Activated naive CD4-positive, alpha-beta T cell treated with Interleukin-2 at 50 U/mL for 16 hours (primary cell): ENCODE results near the gene C1orf87.
"Not testable (repeated sequence)": the region's sequence is repeated elsewhere in the genome, so short reads cannot be mapped to it uniquely, and the experiment has no call there.

Source experiments
- DNase-seq: peaks from one replicate; pipeline ENCODE4 v3.0.0-alpha.2; 2020

The C1orf87 gene

DNA sequence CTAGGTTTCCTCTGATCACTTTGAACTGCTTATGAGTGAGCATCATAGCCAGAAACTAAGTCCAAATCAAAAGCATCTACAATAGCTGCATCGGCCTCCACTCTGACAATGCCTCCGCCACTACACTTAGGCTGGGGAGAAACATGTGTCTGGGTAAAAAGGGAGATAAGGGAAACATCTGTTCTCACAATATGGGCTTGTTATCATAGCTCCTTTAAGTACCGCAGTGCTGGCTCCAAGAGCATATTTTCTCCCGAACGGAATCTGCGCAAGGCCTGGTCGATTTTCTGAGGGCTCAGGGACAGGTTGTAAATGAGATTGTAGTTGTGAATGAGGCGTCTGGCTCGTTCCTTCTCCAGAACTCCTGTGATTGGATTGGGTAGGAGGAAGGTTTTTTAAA lies 83.1 kb downstream of the C1orf87 start:
- no peak for DNase-seq

DNA sequence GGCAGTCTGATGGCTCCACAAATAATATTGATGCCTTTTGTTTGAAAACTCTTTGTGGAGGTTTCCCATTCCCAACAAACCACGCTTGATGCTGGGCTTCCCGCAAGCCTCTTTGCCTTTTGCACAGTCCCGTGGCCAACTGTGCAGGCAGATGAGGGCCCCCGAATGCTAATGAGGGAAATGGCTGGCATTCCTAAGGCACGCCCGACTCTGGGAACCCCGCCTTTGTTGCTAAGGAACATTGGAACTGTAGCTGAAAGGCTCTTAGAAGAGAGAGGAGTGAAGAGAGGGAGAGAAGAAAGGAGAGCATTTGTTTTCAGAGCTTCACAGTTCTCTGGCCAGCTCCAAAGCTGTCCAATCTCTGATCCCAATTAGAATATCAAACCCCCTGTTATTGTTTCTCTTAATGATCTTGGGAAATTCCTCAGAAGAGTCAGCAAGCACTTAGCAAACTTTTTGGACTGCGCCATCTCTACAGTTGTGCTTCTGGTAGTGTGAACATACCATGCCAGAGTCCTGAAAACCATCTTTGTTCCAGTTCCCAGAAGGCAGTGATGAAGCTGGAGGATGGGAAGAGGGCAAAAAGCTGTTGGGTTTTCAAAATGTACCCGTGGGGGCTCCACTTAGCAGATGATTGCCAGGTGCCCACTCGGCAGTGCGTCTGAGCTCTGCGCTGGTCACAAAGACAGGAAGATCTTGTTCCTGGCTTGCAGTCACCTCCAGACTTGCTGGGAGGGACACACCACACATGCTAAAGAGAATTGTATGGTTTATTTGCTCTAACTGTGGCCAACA lies 86.9 kb downstream of the C1orf87 start:
- no peak for DNase-seq

DNA sequence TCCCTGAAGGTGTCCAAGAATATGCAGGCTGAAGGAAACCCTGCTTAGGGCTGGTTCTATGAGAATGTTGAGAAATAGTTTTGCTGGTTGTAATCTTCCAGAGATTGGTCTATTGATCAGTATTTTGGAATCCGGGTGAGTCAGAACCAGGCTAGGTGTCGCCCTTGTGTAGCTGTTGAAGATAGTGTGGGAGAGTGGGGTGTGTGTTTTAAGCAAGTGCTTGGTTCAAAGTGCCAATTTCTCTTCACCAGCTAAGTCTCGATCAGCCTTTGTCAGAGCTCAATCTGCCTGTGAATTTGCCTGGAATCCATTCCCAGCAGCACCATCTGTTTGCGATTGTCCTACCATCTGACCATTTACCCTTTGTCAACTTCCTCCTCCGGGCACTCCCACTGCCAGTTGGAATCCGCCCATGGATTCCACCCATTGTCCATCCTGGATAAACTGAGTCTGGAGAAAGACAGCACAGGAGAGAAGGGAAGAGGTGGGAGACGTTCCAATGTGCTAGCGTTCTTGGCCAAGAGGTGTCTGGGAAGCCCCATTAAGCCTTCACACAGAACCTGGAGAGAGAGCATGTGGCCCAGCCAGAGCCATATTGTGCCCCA lies 87.6 kb downstream of the C1orf87 start:
- no peak for DNase-seq

DNA sequence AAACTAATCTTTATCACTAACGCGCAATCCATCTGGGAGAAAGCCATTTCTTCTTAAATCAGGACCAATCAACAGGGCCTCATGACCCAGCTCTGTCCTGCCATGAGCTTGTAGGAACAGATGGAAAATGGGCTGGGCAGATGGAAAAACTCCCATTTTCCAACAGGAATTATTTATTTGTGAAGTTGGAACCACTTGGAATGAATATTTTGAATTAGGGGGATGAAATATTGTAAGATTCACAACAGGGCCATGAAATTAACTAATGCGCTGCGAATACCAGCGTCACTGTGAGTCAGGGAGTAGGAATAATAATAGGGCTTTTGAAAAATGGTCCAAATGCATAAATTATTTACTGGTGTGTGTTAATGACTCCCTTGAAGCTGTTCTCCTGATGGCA lies 93.9 kb downstream of the C1orf87 start:
- DNase-seq = no peak

DNA sequence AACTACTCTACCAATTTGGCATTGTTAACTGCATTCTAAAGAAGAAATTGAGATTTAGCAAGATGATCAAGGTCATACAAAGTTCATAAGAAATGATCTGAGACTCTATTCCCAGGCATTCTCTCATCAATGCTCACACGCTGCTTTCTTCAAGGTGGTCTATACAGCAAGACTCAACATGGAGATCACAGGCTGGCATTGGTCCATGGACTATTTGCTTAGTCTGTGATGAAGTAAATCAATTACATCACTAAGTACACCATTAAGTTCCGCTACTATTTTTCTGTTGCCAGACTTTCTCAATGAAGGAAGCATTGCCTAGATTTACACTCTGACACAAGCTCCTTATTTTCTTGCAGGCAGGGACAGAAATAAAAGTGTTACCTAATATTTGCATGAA lies 95.1 kb downstream of the C1orf87 start:
- no peak for DNase-seq

DNA sequence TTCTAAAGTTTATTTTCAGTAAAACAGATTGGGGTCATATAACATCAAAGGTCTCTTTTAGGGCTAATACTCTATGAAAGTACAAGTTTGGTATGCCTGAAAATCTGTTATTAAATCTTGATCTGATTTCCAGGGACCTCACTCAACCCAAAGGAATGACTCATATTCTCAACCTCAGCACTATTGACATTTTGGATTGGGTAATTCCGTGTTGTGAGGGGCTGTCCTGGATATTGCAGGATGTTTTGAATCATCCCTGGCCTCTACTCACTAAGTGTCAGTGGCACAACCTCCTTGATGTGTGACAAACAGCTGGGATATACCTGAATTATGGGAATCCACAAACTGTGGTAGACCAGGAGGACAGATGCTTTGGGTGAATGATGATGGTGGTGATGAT lies 95.5 kb downstream of the C1orf87 start:
- DNase-seq = no peak

DNA sequence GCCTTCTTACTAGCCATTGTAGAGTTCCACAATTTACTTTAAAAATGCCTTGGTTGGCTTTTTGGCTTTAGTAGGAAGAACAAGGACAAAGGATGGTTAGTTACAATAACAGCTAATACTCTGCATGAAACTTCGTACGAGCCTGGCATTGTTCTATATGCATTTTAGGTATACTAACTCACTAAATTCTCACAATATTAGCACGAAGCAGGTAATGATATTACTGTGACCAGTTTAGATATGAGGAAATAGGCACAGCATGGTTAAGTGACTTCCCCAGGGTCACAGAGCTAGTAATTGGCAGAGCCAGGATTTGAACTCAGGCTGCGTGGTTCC lies 96.5 kb downstream of the C1orf87 start:
- no peak for DNase-seq

DNA sequence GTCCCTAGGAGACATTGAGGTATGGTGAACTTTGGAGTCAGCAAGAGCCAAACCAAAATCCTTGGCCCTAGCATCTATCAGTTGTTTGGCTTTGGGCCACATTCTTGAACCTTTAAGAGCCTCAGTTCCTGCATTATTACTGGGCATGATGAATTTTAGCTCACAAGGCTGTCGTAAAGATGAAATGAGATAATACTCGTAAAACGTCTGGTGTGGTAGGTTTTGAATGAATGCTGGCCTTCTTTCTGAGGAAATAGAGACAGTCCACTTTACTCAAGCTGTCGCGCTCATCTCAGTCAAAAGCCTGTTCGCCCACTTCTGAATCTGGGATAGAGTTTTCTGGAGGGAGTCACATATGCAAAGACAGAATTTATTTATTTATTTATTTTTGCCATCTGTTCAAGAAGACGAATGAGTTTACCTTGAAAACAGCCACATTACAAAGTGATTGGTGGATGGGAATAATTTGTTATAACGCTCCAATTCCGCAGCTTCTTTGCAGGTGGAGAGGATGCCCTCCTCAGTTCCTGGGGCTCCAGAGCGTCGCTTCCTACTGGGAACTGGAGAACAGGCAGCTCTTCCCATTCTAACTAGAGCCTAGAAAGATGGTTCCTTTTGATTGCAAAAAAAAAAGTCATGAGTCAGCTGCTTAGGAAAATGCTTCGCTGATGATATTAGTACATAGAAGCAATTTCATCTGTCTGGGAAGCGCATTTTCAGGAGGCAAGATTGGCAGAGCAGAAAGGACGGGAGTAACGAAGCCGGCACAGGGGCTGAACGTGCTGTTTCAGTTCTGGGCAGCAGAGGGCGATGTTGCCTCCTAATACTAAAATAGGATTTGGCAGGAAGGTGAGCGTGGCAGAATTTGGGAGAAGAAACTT lies 97.1 kb downstream of the C1orf87 start:
- peak; percentile 40 for DNase-seq

DNA sequence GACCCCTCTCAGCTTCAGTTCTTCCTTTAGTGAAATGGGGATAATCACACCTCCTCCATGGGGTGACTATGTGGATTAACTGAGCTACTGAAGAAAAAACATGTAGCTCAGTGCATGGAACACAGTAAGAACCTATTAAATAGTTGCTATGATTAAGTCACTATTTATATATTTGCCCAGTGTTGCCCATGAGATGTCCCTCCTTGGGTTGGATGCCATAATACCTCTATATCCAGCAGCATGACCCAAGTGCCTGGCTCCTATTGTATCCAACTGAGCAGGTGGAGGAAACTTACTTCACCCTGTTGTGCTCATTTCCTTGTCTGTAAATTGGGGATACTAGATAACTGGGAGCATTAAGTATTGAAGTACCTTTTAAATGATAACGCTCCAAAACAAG lies 99.9 kb downstream of the C1orf87 start:
- DNase-seq = no peak

DNA sequence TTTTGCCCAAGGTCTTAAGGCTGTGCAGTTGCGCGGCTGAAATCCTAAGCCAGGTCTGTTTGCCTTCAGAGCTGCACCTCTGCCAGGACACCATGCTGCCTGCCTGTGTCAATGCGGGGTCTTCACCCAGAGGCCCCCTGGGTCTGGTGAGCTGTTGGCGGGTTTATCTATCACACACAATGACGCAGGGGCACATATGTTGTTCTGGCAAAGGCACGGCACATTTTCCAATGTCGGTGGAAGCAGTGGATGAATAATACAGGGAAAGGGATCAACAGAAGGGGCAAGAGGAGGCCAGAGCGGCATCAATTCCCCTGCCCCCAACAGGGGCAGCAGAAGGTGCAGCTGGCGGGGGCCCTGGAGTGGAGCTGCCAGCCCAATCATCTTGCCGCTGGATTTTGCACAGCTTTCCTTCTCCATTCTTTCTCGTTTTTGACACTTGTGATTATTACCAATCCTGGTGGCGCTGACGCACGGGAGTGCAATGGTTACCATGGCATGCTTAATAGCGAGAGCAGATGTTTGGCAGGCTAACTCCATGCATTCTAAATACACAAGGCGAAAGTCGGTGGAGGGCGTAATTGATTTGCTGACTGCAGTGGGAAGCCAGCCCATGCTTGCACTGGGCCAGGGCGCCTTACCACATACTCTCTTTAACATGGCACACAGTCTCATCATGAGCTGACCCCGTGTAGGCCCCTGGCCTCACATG lies 101.2 kb downstream of the C1orf87 start:
- DNase-seq = no peak

DNA sequence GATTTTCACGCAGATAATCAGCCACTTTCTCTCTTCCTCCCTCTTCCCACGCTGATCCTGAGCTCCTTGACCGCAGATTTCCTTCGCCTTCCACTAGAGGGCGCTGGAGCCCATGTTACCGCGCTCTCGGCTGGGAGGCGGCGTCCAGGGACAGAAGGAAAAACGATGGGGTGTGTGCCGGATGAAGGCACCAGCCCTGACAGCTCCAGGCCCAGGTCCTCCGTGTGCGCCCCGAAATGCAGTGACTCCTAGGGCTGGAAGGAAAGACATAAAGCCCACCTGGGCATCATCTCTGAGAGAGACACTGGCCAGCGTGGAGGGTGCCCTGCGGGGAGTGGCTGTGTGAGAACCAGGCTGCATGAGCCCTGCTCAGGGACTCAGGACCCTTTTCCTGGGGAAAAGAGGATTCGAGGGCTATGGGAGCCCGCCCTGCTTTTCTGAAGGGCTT lies 102.1 kb downstream of the C1orf87 start:
- peak; percentile 31 for DNase-seq

DNA sequence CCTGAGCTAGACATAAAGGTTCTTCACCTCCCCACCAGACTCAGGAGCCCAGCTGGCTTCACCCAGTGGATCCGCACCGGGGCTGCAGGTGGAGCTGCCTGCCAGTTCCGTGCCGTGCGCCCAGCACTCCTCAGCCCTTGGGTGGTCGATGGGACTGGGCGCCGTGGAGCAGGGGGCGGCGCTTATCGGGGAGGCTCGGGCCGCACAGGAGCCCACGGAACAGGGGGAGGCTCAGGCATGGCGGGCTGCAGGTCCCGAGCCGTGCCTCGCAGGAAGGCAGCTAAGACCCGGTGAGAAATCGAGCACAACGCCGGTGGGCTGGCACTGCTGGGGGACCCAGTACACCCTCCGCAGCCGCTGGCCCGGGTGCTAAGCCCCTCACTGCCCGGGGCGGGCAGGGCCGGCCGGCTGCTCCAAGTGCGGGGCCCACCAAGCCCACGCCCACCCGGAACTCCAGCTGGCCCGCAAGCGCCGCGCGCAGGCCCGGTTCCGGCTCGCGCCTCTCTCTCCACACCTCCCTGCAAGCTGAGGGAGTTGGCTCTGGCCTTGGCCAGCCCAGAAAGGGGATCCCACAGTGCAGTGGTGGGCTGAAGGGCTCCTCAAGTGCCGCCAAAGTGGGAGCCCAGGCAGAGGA lies 103.9 kb downstream of the C1orf87 start:
- not testable (repeated sequence) for DNase-seq

DNA sequence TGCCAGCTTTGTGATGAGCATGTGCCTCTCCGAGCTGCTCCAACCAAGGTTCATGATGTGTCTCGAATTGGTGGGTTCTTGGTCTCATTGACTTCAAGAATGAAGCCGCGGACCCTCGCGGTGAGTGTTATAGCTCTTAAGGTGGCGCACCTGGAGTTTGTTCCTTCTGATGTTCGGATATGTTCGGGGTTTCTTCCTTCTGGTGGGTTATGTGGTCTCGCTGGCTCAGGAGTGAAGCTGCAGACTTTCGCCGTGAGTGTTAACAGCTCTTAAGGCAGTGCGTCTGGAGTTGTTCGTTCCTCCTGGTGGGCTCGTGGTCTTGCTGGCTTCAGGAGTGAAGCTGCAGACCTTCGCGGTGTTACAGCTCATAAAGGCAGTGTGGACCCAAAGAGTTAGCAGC lies 104.8 kb downstream of the C1orf87 start:
- not testable (repeated sequence) for DNase-seq

DNA sequence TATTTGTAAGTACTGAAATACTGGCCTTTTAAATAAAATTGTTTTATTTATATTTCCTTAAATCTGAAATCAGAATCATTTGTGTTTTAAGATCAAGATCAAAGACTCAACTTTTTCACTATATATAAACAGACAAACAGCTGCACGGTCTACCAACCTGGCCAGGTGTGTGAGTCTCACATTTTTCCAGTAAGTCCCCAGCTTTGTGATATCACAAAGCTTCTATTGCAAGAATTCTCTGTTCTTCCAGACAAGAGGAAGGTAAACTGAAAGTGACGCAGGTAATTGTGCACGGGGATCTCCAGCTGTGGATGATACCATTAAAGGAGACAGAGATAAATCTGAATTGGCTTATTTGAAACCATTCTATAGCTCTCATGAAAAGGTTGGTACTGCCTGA lies 105.8 kb downstream of the C1orf87 start:
- DNase-seq = no peak

DNA sequence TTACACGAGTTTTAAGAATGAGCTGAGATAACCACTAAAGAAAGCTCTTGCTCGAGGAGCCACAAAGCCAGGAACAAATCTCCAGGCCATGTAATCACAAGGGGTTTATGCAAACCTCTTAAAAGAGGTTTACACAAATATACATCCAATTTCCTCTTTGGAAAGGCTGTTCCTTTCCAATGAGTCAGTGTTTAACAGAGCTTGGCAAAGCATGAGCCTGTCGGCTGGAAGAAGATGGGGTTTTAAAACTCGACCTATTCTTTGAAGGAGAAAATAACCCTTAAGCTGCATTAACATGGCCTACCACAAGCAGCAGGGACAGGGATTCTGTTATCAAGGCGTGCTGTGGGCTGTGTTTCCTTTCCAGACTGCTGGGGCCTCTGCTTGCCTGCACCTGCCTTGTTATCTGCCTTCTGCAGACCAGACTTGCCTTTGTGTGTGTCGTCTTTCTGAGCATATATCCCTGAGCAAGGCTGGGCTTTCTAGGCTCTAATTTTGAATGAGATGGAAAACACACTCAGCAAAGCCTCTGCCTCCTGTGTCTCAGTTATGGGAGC lies 106.4 kb downstream of the C1orf87 start:
- no peak for DNase-seq

DNA sequence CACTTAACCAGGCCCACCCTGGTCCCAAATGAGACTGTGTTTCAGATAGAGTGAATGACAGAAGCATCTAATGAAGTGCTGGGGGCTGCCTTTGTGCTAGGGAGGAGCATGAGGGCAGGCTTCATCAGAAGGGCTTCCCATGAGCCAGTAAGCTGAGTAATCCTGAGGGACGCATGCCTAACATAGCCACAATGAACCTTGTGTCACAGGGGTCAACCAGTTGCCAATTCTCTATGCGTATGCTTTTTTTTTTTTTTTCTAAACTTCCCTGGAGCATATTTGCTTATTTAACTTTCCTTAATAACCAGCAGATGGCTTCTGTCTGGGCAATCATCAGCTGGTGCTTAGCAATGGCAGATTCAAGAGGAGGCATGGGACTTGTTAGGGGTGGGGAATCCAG lies 121.5 kb downstream of the C1orf87 start:
- DNase-seq = no peak

DNA sequence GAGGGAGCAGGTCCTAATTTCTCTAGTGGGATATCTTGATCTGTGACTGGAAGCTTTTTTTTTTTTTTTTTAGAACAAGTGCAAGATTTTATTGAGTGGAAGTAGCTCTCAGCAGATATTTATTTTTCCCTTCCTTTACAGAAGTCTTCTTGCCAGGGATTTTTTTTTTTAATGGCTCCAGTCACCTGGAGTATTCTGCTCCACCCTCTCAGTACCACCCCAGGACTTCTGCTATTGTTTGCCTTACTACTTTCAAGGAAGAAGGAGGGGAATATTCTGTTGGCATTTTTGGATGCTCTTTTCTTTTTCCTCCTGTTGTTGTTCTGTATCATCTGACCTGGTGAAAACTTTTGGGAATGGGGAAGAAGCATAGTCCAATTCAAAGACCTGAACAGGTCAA lies 123.9 kb downstream of the C1orf87 start:
- no peak for DNase-seq

DNA sequence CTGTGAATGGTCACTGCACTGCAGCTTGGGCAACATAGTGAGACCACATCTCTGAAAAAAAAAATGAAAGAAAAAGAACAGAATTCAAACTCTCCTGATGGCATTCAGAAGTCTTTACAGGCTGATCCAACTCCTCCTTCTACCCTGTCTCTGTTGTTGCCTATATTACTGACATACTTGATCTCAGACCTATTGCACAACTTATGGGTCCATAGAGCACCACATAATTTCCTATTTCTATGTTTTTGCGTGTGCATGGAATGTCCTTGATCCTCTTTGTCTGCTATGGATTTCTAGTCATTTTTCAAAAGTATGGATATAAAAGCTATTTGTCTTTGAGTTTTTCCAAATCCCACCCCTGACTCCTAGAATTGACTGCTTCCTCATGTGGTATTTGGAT lies 124.6 kb downstream of the C1orf87 start:
- no peak for DNase-seq

DNA sequence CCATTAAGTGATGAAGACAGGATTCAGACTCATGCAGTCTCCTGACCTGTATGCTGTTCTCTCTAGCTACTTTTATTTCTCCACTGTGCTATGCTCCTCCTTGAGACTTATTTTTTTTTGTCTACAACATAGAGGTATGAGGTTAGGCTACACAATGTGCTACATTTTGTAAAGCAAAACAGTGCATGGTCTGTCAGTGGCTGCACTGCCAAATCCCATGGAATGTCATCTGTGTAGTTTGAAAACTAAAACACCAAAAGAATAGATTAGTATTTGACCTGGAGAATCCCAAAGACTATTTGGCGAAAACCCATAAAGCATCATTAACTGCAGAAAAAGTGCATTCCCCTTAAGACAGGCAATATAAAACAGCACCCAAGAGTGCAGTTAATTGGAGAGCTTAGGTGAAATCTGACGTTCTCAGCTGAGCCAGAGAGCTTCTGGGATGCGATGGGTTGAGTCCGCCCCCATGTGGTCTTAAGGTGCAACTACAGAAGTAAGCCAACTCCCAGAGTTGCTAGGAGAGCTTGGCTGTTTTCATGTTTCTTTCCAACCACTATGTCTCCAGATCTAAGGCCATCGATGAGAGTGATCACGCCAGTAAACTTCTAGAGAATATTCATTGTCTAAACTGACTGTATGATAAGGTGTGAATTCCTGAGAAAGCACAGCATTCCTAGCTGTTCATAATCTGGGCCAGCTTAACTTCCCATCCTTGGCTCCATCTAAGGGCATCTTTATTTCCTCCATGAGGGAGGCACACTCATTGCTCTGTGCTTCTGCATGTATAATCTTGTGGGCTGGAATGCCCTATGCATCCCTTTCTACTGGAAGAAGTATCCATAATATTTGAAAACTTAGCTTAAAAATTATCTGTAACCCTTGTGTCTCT lies 126.3 kb downstream of the C1orf87 start:
- DNase-seq = peak; percentile 42

DNA sequence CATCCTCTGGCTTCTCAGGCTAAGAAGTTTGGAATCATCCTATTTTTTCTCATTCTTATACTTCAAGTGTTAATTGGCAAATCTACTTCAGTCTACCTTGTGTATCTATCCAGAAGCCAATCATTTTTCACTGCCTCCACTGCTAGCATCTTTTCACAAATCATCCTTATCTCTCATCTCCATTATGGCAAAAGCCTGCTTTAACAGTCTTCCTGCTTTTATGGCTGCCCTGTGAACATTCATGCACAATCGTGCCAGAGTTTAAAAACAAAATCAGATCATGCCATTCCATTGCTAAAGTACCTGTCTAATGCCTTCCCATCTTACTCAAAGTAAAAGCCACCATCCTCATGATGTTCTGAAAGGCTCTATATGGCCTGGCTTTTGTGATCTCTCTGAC lies 127.8 kb downstream of the C1orf87 start:
- no peak for DNase-seq
